SW480 (cell line): ENCODE data around the gene TMEM167A.
"Not testable (repeated sequence)": the region's sequence is repeated elsewhere in the genome, so short reads cannot be mapped to it uniquely, and the experiment has no call there.

Experiments
- DNase-seq: peaks from one replicate; pipeline ENCODE4 v3.0.0-alpha.2; 2016; ENCODE audit warnings: low spot score

TMEM167A gene

GRCh38 chr5:83090169-83090568 lies 13.0 kb upstream of the TMEM167A start:
- DNase-seq = no peak

- no peak for DNase-seq
Measured at GRCh38 chr5:83085106-83085505, 7.9 kb upstream of the TMEM167A start.

- no peak for DNase-seq
Measured at GRCh38 chr5:83084336-83084735, 7.1 kb upstream of the TMEM167A start.

GRCh38 chr5:83082750-83083149 lies 5.6 kb upstream of the TMEM167A start:
- no peak for DNase-seq

- DNase-seq = peak; percentile 14
Measured at GRCh38 chr5:83077662-83078261, 568 bp upstream of the TMEM167A start.

GRCh38 chr5:83072966-83073365 lies 4.2 kb downstream of the TMEM167A start:
- no peak for DNase-seq

GRCh38 chr5:83071286-83072051 lies 5.7 kb downstream of the TMEM167A start:
- DNase-seq = no peak

- no peak for DNase-seq
Measured at GRCh38 chr5:83069096-83069799, 7.9 kb downstream of the TMEM167A start.

- not testable (repeated sequence) for DNase-seq
Measured at GRCh38 chr5:83067377-83067776, 9.8 kb downstream of the TMEM167A start.

- no peak for DNase-seq
Measured at GRCh38 chr5:83066548-83067110, 10.6 kb downstream of the TMEM167A start.

GRCh38 chr5:83059341-83059740 lies 17.9 kb downstream of the TMEM167A start:
- DNase-seq = no peak

- DNase-seq = no peak
Measured at GRCh38 chr5:83058726-83059125, 18.5 kb downstream of the TMEM167A start.

GRCh38 chr5:83055166-83055565 lies 22.0 kb downstream of the TMEM167A start:
- no peak for DNase-seq

- DNase-seq = no peak
Measured at GRCh38 chr5:83050723-83051340, 26.4 kb downstream of the TMEM167A start.

- DNase-seq = no peak
Measured at GRCh38 chr5:83049370-83049885, 27.8 kb downstream of the TMEM167A start.

- DNase-seq = no peak
Measured at GRCh38 chr5:83048811-83049210, 28.4 kb downstream of the TMEM167A start.

GRCh38 chr5:83048277-83048676 lies 28.9 kb downstream of the TMEM167A start:
- DNase-seq = no peak

GRCh38 chr5:83044926-83045325 lies 32.3 kb downstream of the TMEM167A start:
- no peak for DNase-seq

GRCh38 chr5:83042507-83042906 lies 34.7 kb downstream of the TMEM167A start:
- no peak for DNase-seq

- DNase-seq = no peak
Measured at GRCh38 chr5:83038924-83039323, 38.3 kb downstream of the TMEM167A start.

GRCh38 chr5:83036991-83037575 lies 40.1 kb downstream of the TMEM167A start:
- DNase-seq = no peak
